ENCODE results near the gene NDUFA13. TPM values are rescaled to one million over a fixed set of nuclear protein-coding genes. Genes with fewer than 3 reads are reported as not detected.

Gene NDUFA13
- total RNA-seq, 1 experiment from 2014 or later: 203 TPM

- no peaks in the 10 kb centered on the region for H3K9me3 ChIP-seq (ENCODE audit: insufficient read depth, low read depth)
- no peak overlapping the region for H3K27ac ChIP-seq
- no peaks in the 10 kb centered on the region for H3K4me1 ChIP-seq (replicated peaks; ENCODE audit: insufficient read depth)
- TF ChIP-seq CTCF (conservative IDR thresholded peaks at IDR 0.05): no peak
- TF ChIP-seq EZH2 (IDR thresholded peaks at IDR 0.05; ENCODE audit: low read depth): no peak
- H3K4me3 ChIP-seq: no peak overlapping the region
- ChIA-PET POLR2A (ENCODE audit: unreplicated experiment) (interaction anchor here (0.8 kb wide), 1 partner anchor 98 kb away, joined by 8 read pairs; no protein-coding TSS in a partner anchor), CTCF (no interaction called here)
- H3F3A ChIP-seq (ENCODE audit: insufficient read depth, low read depth): no peaks in the 10 kb centered on the region; the same call in 1 of the 2 replicates
- BruUV-seq (replicated peaks): no TSS peak
- H3K79me2 ChIP-seq (ENCODE audit: low read depth): no peaks in the 10 kb centered on the region
- no peak overlapping the region for H2AFZ ChIP-seq
- H3K9me2 ChIP-seq (ENCODE audit: insufficient read depth): no peaks in the 10 kb centered on the region
- no peaks in the 10 kb centered on the region for H3K36me3 ChIP-seq (ENCODE audit: low read depth)
- no peak for DNase-seq
- H3K27me3 ChIP-seq (ENCODE audit: insufficient read depth, low read depth): no peaks in the 10 kb centered on the region
- no peak overlapping the region for H3K4me2 ChIP-seq
- no peaks in the 10 kb centered on the region for H4K20me1 ChIP-seq (ENCODE audit: insufficient read depth)
- intact Hi-C loops (cut with micrococcal nuclease; ENCODE audit: unreplicated experiment): no loop called here
Measured at GRCh38 chr19:19558055-19558454, 42.0 kb downstream of the NDUFA13 start.

- Histone ChIP-seq H3K9me2 (ENCODE audit: insufficient read depth) (no peaks in the 10 kb centered on the region), H2AFZ (no peak overlapping the region), H3K4me2 (no peak overlapping the region), H3K9me3 (ENCODE audit: insufficient read depth, low read depth) (no peaks in the 10 kb centered on the region), H3K4me3 (no peak overlapping the region), H3F3A (ENCODE audit: insufficient read depth, low read depth) (no peaks in the 10 kb centered on the region; the same call in 1 of the 2 replicates), H3K27ac (no peak overlapping the region), H3K27me3 (ENCODE audit: insufficient read depth, low read depth) (no peaks in the 10 kb centered on the region), H3K36me3 (ENCODE audit: low read depth) (no peaks in the 10 kb centered on the region), H3K79me2 (ENCODE audit: low read depth) (no peaks in the 10 kb centered on the region), H4K20me1 (ENCODE audit: insufficient read depth) (no peaks in the 10 kb centered on the region), H3K4me1 (replicated peaks; ENCODE audit: insufficient read depth) (no peaks in the 10 kb centered on the region)
- ChIA-PET POLR2A (ENCODE audit: unreplicated experiment) (no interaction called here), CTCF (no interaction called here)
- DNase-seq: no peak
- TF ChIP-seq EZH2 (IDR thresholded peaks at IDR 0.05; ENCODE audit: low read depth) (no peak), CTCF (conservative IDR thresholded peaks at IDR 0.05) (no peak)
- intact Hi-C loops (cut with micrococcal nuclease; ENCODE audit: unreplicated experiment): no loop called here
- no TSS peak for BruUV-seq (replicated peaks)
Measured at GRCh38 chr19:19558636-19559035, 42.6 kb downstream of the NDUFA13 start.

GRCh38 chr19:19559931-19560330, 43.9 kb downstream of the NDUFA13 start:
- no peak for DNase-seq
- no peaks in the 10 kb centered on the region for H3K9me2 ChIP-seq (ENCODE audit: insufficient read depth)
- BruUV-seq (replicated peaks): no TSS peak
- CTCF ChIA-PET: no interaction called here
- H4K20me1 ChIP-seq (ENCODE audit: insufficient read depth): no peaks in the 10 kb centered on the region
- H2AFZ ChIP-seq: no peak overlapping the region
- H3K27ac ChIP-seq: no peak overlapping the region
- H3K4me2 ChIP-seq: no peak overlapping the region
- POLR2A ChIA-PET (ENCODE audit: unreplicated experiment): no interaction called here
- no peak overlapping the region for H3K4me3 ChIP-seq
- no peaks in the 10 kb centered on the region for H3K27me3 ChIP-seq (ENCODE audit: insufficient read depth, low read depth)
- H3K36me3 ChIP-seq (ENCODE audit: low read depth): no peaks in the 10 kb centered on the region
- TF ChIP-seq CTCF (conservative IDR thresholded peaks at IDR 0.05) (no peak), EZH2 (IDR thresholded peaks at IDR 0.05; ENCODE audit: low read depth) (no peak)
- no peaks in the 10 kb centered on the region for H3K79me2 ChIP-seq (ENCODE audit: low read depth)
- no peaks in the 10 kb centered on the region for H3K4me1 ChIP-seq (replicated peaks; ENCODE audit: insufficient read depth)
- H3F3A ChIP-seq (ENCODE audit: insufficient read depth, low read depth): no peaks in the 10 kb centered on the region; the same call in 1 of the 2 replicates
- intact Hi-C loops (cut with micrococcal nuclease; ENCODE audit: unreplicated experiment): no loop called here
- H3K9me3 ChIP-seq (ENCODE audit: insufficient read depth, low read depth): no peaks in the 10 kb centered on the region
